T-helper 22 cell (primary cell): ENCODE data around the gene CCDC159.
"Not testable (repeated sequence)": the region's sequence is repeated elsewhere in the genome, so short reads cannot be mapped to it uniquely, and the experiment has no call there.

Experiments used
- DNase-seq: peaks from one replicate; pipeline ENCODE4 v3.0.0-alpha.2; 2020; ENCODE audit warnings: low read depth

CCDC159 gene

GRCh38 chr19:11346104-11346940 lies at the start of gene CCDC159, which contains the start of gene TMEM205:
TSS of gene CCDC159 (plus strand) at chr19:11346519. CDS start at chr19:11346607, 88 bp downstream.
TSS of gene TMEM205 (minus strand) at chr19:11346268. CDS start at chr19:11345619, 649 bp downstream.
- peak; percentile 97 for DNase-seq

GRCh38 chr19:11299946-11300810 lies 46.1 kb upstream of the CCDC159 start:
- no peak for DNase-seq

GRCh38 chr19:11300811-11301120 lies 45.6 kb upstream of the CCDC159 start:
- DNase-seq, result no peak

- DNase-seq, result no peak
These were observed 41.4 kb upstream of the CCDC159 start for GRCh38 chr19:11304936-11305335.

- DNase-seq, result no peak
These were observed 40.0 kb upstream of the CCDC159 start for GRCh38 chr19:11306337-11306736.

GRCh38 chr19:11320278-11320995 lies 25.9 kb upstream of the CCDC159 start:
- not testable (repeated sequence) for DNase-seq

GRCh38 chr19:11321191-11322126 lies 24.9 kb upstream of the CCDC159 start:
- DNase-seq, result no peak

- no peak for DNase-seq
These were observed 23.9 kb upstream of the CCDC159 start for GRCh38 chr19:11322269-11323024.

GRCh38 chr19:11323601-11324078 lies 22.7 kb upstream of the CCDC159 start:
- no peak for DNase-seq

- no peak for DNase-seq
These were observed 22.1 kb upstream of the CCDC159 start for GRCh38 chr19:11324079-11324661.

- DNase-seq, result no peak
These were observed 21.4 kb upstream of the CCDC159 start for GRCh38 chr19:11324748-11325389.

- DNase-seq, result no peak
These were observed 20.8 kb upstream of the CCDC159 start for GRCh38 chr19:11325544-11325943.

GRCh38 chr19:11330127-11330526 lies 16.2 kb upstream of the CCDC159 start:
- no peak for DNase-seq

- no peak for DNase-seq
These were observed 14.8 kb upstream of the CCDC159 start for GRCh38 chr19:11331502-11331901.

GRCh38 chr19:11332822-11333221 lies 13.5 kb upstream of the CCDC159 start:
- no peak for DNase-seq

- DNase-seq, result not testable (repeated sequence)
These were observed 12.5 kb upstream of the CCDC159 start for GRCh38 chr19:11333838-11334237.

- DNase-seq, result no peak
These were observed 10.7 kb upstream of the CCDC159 start for GRCh38 chr19:11335449-11336146.

- DNase-seq, result no peak
These were observed 9.2 kb upstream of the CCDC159 start for GRCh38 chr19:11337080-11337479.

- no peak for DNase-seq
These were observed 8.2 kb upstream of the CCDC159 start for GRCh38 chr19:11338121-11338520.
